ENCODE results near the gene UTP11. TPM values are rescaled to one million over a fixed set of nuclear protein-coding genes. Genes with fewer than 3 reads are reported as not detected.

The UTP11 gene
- polyA plus RNA-seq, 1 experiment, result 18.3 TPM

DNA sequence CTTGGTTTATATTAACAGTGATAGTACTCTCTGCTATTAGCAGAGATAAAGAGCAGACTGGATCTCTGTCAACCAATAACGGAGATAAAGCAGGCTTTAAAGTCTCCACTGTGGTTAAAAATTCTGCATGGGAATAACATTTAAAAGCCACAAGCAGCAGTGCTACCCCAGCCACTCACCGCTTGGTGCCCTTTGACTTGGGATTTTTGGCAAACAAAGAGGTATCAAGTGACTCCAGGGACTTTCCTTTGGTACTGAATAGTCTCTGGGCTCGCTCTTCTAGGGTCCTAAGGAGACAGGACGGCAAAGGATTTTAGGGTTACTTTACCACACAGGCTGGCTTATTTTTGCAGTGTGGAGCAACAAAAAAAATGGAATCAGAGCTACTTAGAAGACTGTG lies 34.0 kb upstream of the UTP11 start:
- no peak overlapping the region for H3K4me3 ChIP-seq (ENCODE audit: low read depth, low read length)
- no peaks in the 10 kb centered on the region for H3K27me3 ChIP-seq (ENCODE audit: control insufficient read depth, insufficient read depth, low read length)
- no peak for TF ChIP-seq CTCF (IDR thresholded peaks at IDR 0.05; ENCODE audit: insufficient read depth, low read depth, low read length)
- DNase-seq (ENCODE audit: low read depth), result no peak
- CTCF ChIA-PET, result interaction anchor here (0.6 to 4.4 kb wide), 2 partner anchors 86 to 903 kb away, joined by 4 to 28 read pairs; partner anchors contain the start of gene GJA9
- peaks cover 19% of the 10 kb centered on the region for H3K36me3 ChIP-seq (ENCODE audit: control insufficient read depth, insufficient read depth, low read length)
- POLR2A ChIA-PET, result no interaction called here

DNA sequence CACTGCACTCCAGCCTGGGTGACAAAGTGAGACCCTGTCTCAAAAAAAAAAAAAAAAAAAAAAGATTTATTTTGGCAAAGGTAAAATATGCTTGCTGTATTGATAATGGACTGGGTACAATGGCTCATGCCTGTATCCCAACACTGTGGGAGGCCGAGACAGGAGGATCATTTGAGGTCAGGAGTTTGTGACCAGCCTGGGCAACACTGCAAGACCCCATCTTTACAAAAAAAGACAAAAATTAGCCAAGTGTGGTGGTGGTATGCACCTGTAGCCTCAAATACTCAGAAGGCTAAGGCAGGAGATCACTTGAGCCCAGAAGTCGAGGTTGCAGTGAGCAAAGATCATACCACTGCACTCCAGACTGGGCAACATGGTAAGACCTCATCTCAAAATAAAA lies 29.0 kb upstream of the UTP11 start:
- no peaks in the 10 kb centered on the region for H3K27me3 ChIP-seq (ENCODE audit: control insufficient read depth, insufficient read depth, low read length)
- peaks cover 22% of the 10 kb centered on the region for H3K36me3 ChIP-seq (ENCODE audit: control insufficient read depth, insufficient read depth, low read length)
- CTCF ChIA-PET, result no interaction called here
- no peak for DNase-seq (ENCODE audit: low read depth)
- POLR2A ChIA-PET, result no interaction called here
- TF ChIP-seq CTCF (IDR thresholded peaks at IDR 0.05; ENCODE audit: insufficient read depth, low read depth, low read length), result no peak
- H3K4me3 ChIP-seq (ENCODE audit: low read depth, low read length), result no peak overlapping the region

DNA sequence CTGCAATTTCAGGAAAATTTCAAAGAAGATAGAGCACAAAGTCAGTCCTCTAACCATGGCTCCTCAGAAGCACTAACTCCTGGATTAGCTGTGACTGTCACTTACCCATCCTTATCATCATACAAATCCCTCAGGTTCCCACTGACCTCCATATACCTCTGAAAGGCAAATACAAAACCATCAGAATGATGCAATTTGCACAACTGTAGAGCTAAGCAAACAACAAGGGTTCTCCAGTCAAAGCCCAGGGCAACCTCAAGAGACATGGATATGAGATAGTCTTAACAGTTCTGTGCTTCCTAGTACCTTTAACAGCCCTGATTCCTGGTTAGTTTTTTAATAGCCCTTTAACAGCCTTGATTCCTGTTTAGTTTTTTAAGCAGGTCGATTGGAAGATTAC lies 24.9 kb upstream of the UTP11 start:
- no peaks in the 10 kb centered on the region for H3K27me3 ChIP-seq (ENCODE audit: control insufficient read depth, insufficient read depth, low read length)
- ChIA-PET POLR2A (no interaction called here), CTCF (interaction anchor here (0.5 to 0.8 kb wide), 2 partner anchors 25 to 929 kb away, joined by 3 read pairs; partner anchors contain the start of gene UTP11)
- DNase-seq (ENCODE audit: low read depth), result no peak
- no peak for TF ChIP-seq CTCF (IDR thresholded peaks at IDR 0.05; ENCODE audit: insufficient read depth, low read depth, low read length)
- H3K4me3 ChIP-seq (ENCODE audit: low read depth, low read length), result no peak overlapping the region
- peaks cover 14% of the 10 kb centered on the region for H3K36me3 ChIP-seq (ENCODE audit: control insufficient read depth, insufficient read depth, low read length)

DNA sequence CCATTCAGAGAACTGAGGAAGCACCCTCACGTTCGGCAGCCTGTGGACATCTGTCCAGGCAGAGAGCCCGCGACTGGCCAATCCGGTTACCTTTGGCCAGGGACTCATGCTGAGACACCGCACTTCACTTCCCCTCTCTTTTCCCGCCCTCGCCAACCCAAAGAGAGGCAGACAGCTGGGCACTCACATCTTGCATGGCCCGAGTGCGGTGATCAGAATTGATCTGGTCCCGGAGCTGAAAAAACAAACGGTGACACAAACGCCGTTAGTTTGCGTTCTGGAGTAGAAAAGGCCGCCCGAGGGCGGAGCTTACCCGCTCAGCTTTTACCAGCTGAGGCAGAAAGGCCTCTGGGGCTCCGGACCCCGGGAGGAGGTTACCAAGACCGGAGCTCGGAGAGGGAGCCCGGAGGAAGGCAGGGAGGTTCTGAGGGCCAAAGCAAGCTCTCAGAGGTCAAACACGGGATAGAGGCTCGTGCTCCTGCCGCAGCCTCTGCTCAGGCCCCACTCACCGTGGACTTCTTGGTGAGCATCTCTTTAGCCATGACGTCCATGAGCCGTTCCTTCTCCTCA lies 23.1 kb upstream of the UTP11 start:
- CTCF ChIA-PET, result interaction anchor here (0.7 to 3.0 kb wide), 10 partner anchors 11 to 836 kb away, joined by 3 to 26 read pairs (median 4); partner anchors contain the start of gene MTF1
- POLR2A ChIA-PET, result interaction anchor here (0.6 kb wide), 1 partner anchor 16 kb away, joined by 4 read pairs; the partner anchor contains the start of gene FHL3
- no peak for DNase-seq (ENCODE audit: low read depth)

More for the DNA sequence above, 23.1 kb upstream of the UTP11 start:
- no peak for TF ChIP-seq CTCF (IDR thresholded peaks at IDR 0.05; ENCODE audit: insufficient read depth, low read depth, low read length)
- peak overlapping the region; percentile 86 for H3K4me3 ChIP-seq (ENCODE audit: low read depth, low read length)
- H3K36me3 ChIP-seq (ENCODE audit: control insufficient read depth, insufficient read depth, low read length), result peaks cover 9% of the 10 kb centered on the region
- H3K27me3 ChIP-seq (ENCODE audit: control insufficient read depth, insufficient read depth, low read length), result no peaks in the 10 kb centered on the region
